Measurements from ENCODE around the gene PDZD2.
A peak's percentile ranks its signal among the peaks of the same experiment; 100 is the strongest.
"Not testable (repeated sequence)": the region's sequence is repeated elsewhere in the genome, so short reads cannot be mapped to it uniquely, and the experiment has no call there.

Gene PDZD2

GRCh38 chr5:31688515-31689092, 49.7 kb downstream of the PDZD2 start:
- no peak for DNase-seq

GRCh38 chr5:31691408-31691807, 52.5 kb downstream of the PDZD2 start:
- DNase-seq: not testable (repeated sequence)

GRCh38 chr5:31692561-31693221, 53.8 kb downstream of the PDZD2 start:
- peak in 49 of 51 donors; percentile 5 to 85 (median 41) for DNase-seq

- DNase-seq: no peak
Measured at GRCh38 chr5:31698673-31699072, 59.7 kb downstream of the PDZD2 start.

- DNase-seq: peak in 1 of 51 donors; percentile 7
Measured at GRCh38 chr5:31701642-31702299, 62.8 kb downstream of the PDZD2 start.

- DNase-seq: no peak
Measured at GRCh38 chr5:31702712-31703111, 63.8 kb downstream of the PDZD2 start.

GRCh38 chr5:31703757-31704156, 64.8 kb downstream of the PDZD2 start:
- DNase-seq: no peak

- no peak for DNase-seq
Measured at GRCh38 chr5:31706186-31706585, 67.3 kb downstream of the PDZD2 start.

GRCh38 chr5:31707329-31707728, 68.4 kb downstream of the PDZD2 start:
- no peak for DNase-seq

- DNase-seq: no peak
Measured at GRCh38 chr5:31708089-31708488, 69.2 kb downstream of the PDZD2 start.

GRCh38 chr5:31711363-31711762, 72.4 kb downstream of the PDZD2 start:
- no peak for DNase-seq

GRCh38 chr5:31711935-31712592, 73.1 kb downstream of the PDZD2 start:
- no peak for DNase-seq

GRCh38 chr5:31717561-31717960, 78.6 kb downstream of the PDZD2 start:
- DNase-seq: no peak

- no peak for DNase-seq
Measured at GRCh38 chr5:31720004-31720403, 81.1 kb downstream of the PDZD2 start.

GRCh38 chr5:31720811-31721345, 81.9 kb downstream of the PDZD2 start:
- no peak for DNase-seq

GRCh38 chr5:31722111-31722510, 83.2 kb downstream of the PDZD2 start:
- DNase-seq: no peak

GRCh38 chr5:31725996-31726395, 87.1 kb downstream of the PDZD2 start:
- no peak for DNase-seq

- DNase-seq: peak in 1 of 51 donors; percentile 46
Measured at GRCh38 chr5:31726952-31727351, 88.0 kb downstream of the PDZD2 start.

- no peak for DNase-seq
Measured at GRCh38 chr5:31728039-31728438, 89.1 kb downstream of the PDZD2 start.

- not testable (repeated sequence) for DNase-seq
Measured at GRCh38 chr5:31728806-31729205, 89.9 kb downstream of the PDZD2 start.

- no peak for DNase-seq
Measured at GRCh38 chr5:31730139-31730538, 91.2 kb downstream of the PDZD2 start.

- no peak for DNase-seq
Measured at GRCh38 chr5:31731016-31731415, 92.1 kb downstream of the PDZD2 start.

Data from hypothalamus (tissue), 51 donors.